GM10847 (cell line): ENCODE results near the gene FOXD1.

Experiments used
- POLR2A ChIP-seq: IDR thresholded peaks from 2 replicates; pipeline ENCODE4 v1.6.1; 2011; ENCODE audit not compliant: insufficient read length; ENCODE audit errors: extremely low read depth

The FOXD1 gene

DNA sequence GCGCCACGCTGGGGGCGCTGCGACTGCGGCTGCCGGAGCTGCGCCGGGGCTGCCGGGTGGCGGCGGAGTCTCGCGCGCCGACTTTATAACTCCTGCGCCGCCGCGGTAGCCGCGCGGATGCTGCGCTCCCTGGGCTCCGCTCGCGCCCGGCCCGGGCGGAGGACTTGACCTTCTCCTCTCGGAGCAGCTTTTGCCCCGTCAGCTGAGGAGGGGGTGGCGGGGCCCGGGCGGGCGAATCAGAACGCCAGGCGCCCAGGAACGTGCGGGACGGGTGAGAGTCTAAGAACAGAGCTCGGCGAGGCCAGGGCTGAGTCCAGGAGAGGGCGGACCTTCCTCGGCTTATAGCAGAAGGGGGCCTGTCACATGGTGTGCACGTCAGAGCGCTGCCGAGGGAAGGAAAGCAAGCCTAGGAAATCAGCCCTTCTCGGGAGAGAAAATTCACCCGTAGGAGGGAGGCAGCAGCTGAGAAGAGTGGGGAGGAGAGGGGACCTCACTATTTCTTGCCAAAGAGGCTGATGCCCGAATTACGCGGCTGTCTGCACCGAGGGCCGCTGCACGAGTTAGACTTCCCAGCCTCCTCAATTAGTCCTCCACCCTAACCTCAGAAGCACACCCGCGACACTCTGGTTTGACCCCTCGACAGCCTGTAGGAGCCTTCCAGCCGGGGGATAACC is at the start of gene FOXD1:
FOXD1 (minus strand) TSS at position 315 of the 674 bp plus-strand sequence. CDS start 415 bp downstream, outside the sequence.
- no peak for TF ChIP-seq POLR2A

DNA sequence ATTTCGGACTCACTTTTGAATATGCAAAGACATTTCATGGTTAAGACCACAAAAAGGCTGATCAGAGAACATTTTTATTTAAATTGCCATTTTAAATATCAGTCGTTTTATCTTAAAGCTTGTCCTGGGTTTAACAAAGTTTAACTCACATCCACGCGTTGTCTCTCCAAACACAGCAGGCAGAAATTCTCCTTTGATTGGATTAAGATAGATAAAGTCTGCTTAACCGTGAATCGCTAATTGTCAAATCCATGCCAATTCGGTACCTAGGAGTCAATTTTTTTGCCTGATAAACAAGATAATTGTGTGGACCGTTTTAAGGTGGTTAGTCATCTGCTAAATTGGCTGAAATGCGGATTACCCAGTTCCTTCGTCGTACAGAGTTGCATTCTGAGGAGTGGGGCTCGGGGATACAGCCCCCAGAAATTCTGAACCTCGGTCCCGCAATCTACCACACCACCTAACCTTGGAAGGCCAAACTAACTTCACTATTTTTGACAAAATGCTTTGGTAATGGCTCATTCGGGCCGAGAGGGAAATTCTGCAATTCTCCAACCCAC is 49.0 kb upstream of the FOXD1 start:
- no peak for TF ChIP-seq POLR2A

DNA sequence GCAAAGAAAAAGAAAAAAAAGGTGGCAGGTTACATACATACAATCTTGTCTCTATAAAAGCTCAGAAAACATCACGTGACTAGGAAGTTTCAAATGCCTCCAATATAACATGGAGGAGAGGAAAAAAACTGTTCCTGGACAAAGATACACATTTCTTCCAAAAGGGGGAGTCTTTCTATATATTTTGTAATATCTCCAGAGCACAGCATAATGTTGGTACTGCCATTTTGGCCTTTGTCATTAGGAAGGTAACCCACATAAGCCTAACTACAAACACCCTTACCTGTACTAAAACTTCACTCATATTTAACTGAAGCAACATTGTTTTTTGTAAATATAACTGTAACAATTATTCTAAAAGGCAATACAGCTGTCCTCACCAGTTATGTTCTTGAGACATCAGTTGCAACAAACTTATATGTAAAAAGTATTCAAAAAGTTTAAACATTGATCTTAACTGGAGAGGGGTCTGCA is 48.4 kb upstream of the FOXD1 start:
- TF ChIP-seq POLR2A, result no peak

DNA sequence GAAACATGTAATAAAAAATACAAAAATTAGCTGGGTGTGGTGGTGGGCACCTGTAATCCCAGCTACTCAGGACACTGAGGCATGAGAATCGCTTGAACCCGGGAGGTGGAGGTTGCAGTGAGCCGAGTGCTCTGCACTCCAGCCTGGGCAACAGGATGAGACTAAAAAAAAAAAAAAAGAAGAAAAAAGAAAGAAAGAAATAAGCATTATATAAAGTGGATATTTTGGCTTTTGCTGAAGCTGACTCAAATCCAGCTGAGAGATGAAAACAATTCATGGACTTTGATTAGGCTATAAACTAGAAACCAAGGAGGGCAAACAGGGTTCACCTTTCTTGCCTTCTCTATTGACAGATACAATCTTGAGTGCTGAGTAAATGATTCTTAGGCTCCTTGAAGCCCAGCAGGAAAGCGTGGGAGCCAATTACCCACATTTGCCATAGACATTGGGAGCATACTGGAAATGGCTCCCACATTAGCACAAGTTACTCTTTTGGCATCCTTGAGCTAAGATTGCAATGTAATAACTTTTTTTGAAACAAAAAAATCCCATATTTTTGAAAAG is 47.3 kb upstream of the FOXD1 start:
- no peak for TF ChIP-seq POLR2A

GRCh38 chr5:73494721-73495120 is 46.1 kb upstream of the FOXD1 start:
- TF ChIP-seq POLR2A, result no peak

DNA sequence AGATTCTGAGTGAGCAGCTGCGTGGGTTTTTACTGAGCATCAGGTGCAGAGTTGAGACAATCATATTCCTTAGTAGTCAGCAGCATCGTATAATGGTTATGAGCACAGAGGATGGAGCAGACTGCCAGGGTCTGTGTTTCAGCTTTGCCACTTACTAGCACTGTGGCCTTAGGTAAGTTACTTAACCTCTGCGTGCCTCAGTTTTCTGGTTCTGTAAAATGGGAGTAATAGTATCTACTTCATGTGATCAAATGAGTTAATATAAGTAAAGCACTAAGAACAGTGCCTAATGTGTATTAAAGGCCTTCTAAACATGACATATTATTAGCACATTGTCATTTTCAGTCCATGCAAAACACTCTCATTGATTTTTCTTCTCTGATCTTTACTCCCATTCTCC is 44.8 kb upstream of the FOXD1 start:
- no peak for TF ChIP-seq POLR2A

DNA sequence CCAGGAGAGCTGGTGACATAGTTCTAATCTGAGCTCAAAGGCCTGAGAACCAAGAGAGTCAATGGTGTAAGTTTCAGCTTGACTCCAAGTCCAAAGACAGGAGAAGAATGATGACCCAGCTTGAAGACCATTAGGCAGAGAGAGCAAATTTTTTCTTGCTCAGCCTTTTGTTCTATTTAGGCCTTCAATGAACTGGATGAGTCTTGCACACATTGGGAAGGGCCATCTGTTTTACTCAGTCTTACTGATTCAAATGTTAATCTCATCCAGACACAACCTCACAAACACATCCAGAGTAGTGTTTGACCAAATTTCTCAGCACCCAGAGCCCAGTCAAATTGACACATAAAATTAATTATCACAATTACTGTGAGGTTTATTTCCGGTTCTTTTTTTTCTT is 42.6 kb upstream of the FOXD1 start:
- no peak for TF ChIP-seq POLR2A

GRCh38 chr5:73490088-73490487 is 41.5 kb upstream of the FOXD1 start:
- no peak for TF ChIP-seq POLR2A

- TF ChIP-seq POLR2A, result no peak
These were observed 40.2 kb upstream of the FOXD1 start for GRCh38 chr5:73488806-73489205.

GRCh38 chr5:73487815-73488214 is 39.2 kb upstream of the FOXD1 start:
- TF ChIP-seq POLR2A, result no peak

DNA sequence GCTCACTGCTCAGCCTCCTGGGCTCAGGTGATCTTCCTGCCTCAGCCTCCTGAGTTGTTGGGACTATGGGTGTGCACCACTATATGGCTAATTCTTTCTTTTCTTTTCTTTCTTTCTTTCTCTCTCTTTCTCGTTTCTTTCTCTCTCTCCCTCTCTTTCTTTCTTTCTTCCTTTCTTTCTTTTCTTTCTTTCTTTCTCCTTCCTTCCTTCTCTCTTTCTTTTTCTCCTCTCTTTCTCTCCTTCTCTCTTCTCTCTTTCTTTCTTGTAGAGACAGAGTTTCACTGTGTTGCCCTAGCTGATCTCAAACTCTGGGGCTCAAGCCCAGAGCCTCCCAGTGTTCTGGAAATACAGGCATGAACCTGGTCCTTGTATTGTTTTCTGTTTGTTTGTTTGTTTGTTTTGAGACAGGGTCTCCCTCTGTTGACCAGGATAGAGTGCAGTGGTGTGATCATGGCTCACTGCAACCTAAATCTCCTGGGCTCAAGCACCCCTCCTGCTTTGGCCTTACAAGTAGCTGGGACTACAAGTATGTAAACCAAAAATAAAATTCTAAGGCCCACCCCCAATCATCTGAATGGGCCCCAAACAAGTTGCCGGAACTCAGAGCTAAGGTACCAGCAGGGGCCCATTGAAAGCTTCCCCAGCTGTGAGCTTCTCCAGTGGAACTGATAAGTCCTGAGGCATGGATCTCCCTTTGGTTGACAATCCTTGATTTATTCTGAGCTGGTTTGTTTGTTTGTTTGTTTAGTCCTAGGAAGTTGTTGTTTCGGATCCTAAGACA is 37.7 kb upstream of the FOXD1 start:
- no peak for TF ChIP-seq POLR2A

DNA sequence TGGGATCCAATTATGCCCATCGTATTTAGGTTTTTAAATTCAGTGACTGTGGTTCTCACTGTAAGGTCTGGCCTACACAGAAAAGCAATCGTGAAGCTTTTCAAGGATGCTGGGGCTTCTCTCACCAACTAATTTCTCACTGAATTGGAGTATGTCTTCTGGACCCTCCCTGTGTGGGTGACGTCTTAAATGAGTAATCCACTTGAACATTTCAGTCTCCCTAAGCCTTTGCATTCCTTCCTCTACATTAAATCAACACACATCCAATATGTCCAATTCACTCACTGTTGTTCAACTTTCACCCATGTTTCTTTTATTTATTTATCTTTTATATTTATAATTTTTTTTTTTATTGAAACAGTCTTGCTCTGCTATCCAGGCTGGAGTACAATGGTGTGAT is 37.1 kb upstream of the FOXD1 start:
- no peak for TF ChIP-seq POLR2A

DNA sequence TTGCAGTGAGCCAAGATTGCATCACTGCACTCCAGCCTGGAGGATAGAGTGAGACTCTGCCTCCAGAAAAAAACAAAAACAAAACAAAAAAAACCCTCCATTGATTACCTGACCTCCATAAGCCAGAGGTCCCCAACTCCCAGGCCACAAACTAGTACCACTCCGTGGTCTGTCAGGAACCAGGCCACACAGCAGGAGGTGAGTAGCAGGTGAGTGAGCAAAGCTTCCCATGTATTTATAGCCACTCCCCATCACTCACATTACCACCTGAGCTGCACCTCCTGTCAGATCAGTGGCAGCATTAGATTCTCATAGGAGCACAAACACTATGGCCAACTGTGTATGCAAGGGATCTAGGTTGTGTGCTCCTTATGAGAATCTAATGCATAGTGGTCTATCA is 35.9 kb upstream of the FOXD1 start:
- TF ChIP-seq POLR2A, result no peak

GRCh38 chr5:73483676-73484075 is 35.1 kb upstream of the FOXD1 start:
- TF ChIP-seq POLR2A, result no peak

GRCh38 chr5:73482383-73483136 is 34.0 kb upstream of the FOXD1 start:
- TF ChIP-seq POLR2A, result no peak
